ENCODE data around the gene FAM120AOS.

Gene FAM120AOS

DNA sequence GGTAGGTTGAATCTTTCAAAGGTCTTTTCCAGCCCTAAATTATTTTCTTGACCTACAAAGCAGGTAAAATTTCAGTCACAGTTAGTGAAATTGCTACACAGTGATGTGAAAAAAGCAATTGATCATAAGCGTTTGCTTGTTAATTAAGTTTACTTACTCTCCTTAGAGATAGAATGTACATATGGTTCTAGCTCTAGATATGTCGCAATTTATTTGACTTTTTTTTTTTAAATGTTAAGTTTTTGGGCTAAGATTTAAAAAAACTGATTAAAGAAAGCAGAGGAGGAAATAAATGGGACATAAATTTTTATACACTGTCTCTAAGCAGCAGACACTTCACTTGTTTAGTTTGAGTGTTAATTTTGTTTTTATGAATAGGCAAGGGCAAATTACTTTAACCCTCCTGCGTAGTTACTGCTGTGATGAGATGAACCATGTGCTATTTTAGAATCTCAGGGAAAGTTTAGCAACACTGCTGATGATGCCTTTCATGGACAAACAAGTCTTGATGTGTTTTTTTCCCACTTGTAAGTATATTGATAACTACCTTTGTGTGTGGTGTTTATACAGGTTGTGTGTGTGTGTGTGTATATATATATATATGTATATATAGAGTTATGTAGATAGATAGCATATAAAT is 38.3 kb upstream of the FAM120AOS start:
- H3K9me3 ChIP-seq (ENCODE audit: control insufficient read depth, insufficient read depth, low read depth, low read length), result no peaks in the 10 kb centered on the region
- TF ChIP-seq YY2 (tag by site-specific recombination; IDR thresholded peaks at IDR 0.05), result no peak
- no peak overlapping the region for H3K4me3 ChIP-seq (ENCODE audit: low read depth, low read length)
- peaks cover 0 to 40% of the 10 kb centered on the region in 2 experiments; a peak in 2 of 3 replicates for H3K36me3 ChIP-seq (ENCODE audit: control insufficient read depth in 2 of 2, insufficient read depth in 1 of 2, low read length in 2 of 2)
- ChIA-PET POLR2A (no interaction called here), CTCF (interaction anchor here (0.9 kb wide), 1 partner anchor 10 kb away, joined by 3 read pairs; no protein-coding TSS in a partner anchor)
- H3K27ac ChIP-seq (ENCODE audit: extremely low read depth, low read depth, low read length), result no peak overlapping the region
- no peaks in the 10 kb centered on the region for H3K4me1 ChIP-seq (ENCODE audit: control insufficient read depth, insufficient read depth, low read length)

- Histone ChIP-seq H3K4me1 (ENCODE audit: control insufficient read depth, insufficient read depth, low read length) (no peaks in the 10 kb centered on the region), H3K4me3 (ENCODE audit: low read depth, low read length) (no peak overlapping the region), H3K27ac (ENCODE audit: extremely low read depth, low read depth, low read length) (no peak overlapping the region), H3K36me3 (ENCODE audit: control insufficient read depth in 2 of 2, insufficient read depth in 1 of 2, low read length in 2 of 2) (peaks cover 0 to 26% of the 10 kb centered on the region in 2 experiments; a peak in 2 of 3 replicates), H3K9me3 (ENCODE audit: control insufficient read depth, insufficient read depth, low read depth, low read length) (no peaks in the 10 kb centered on the region)
- POLR2A ChIA-PET, result no interaction called here
- CTCF ChIA-PET, result no interaction called here
- TF ChIP-seq, protein P1, sequence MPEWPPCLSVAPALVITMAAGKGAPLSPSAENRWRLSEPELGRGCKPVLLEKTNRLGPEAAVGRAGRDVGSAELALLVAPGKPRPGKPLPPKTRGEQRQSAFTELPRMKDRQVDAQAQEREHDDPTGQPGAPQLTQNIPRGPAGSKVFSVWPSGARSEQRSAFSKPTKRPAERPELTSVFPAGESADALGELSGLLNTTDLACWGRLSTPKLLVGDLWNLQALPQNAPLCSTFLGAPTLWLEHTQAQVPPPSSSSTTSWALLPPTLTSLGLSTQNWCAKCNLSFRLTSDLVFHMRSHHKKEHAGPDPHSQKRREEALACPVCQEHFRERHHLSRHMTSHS (tag by site-specific recombination; IDR thresholded peaks at IDR 0.05), result no peak
- TF ChIP-seq ZNF48 (tag by site-specific recombination; IDR thresholded peaks at IDR 0.05) (no peak), ZNF433 (tag by site-specific recombination; IDR thresholded peaks at IDR 0.05; ENCODE audit: low read depth) (no peak), ZNF529 (tag by site-specific recombination; IDR thresholded peaks at IDR 0.05; ENCODE audit: insufficient replicate concordance) (no peak), ZNF776 (tag by site-specific recombination; IDR thresholded peaks at IDR 0.05; ENCODE audit: borderline replicate concordance) (no peak), ZNF426 (tag by site-specific recombination; IDR thresholded peaks at IDR 0.05) (no peak), PRDM1 (tag by site-specific recombination; IDR thresholded peaks at IDR 0.05) (no peak), ZNF114 (tag by site-specific recombination; IDR thresholded peaks at IDR 0.05) (no peak)
These were observed 34.9 kb upstream of the FAM120AOS start for GRCh38 chr9:93488244-93488643.

DNA sequence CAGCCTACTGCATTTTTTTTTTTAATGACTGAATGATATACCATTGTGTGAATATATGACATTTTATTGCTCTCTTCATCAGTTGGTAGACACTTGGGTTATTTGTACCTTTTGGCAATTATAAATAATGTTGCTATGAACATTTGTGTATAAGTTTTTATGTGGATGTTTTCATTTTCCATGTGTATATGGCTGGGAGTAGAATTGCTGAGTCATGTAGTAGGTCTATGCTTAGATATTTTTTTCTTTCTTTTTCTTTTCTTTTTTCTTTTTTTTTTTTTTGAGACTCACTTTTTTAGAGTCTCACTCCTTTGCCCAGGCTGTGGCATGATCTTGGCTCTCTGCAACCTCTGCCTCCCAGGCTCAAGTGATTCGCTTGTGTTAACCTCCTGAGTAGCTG is 32.9 kb upstream of the FAM120AOS start:
- Histone ChIP-seq H3K27ac (ENCODE audit: extremely low read depth, low read depth, low read length) (no peak overlapping the region), H3K4me3 (ENCODE audit: low read depth, low read length) (no peak overlapping the region), H3K36me3 (ENCODE audit: control insufficient read depth in 2 of 2, insufficient read depth in 1 of 2, low read length in 2 of 2) (peaks cover 0 to 26% of the 10 kb centered on the region in 2 experiments; a peak in 2 of 3 replicates), H3K9me3 (ENCODE audit: control insufficient read depth, insufficient read depth, low read depth, low read length) (no peaks in the 10 kb centered on the region), H3K4me1 (ENCODE audit: control insufficient read depth, insufficient read depth, low read length) (no peaks in the 10 kb centered on the region)
- CTCF ChIA-PET, result interaction anchor here (1.2 kb wide), 1 partner anchor 106 kb away, joined by 3 read pairs; no protein-coding TSS in a partner anchor
- POLR2A ChIA-PET, result no interaction called here
- no peak for TF ChIP-seq IKZF3 (tag by site-specific recombination; IDR thresholded peaks at IDR 0.05)
- TF ChIP-seq ZNF426 (tag by site-specific recombination; IDR thresholded peaks at IDR 0.05), result no peak
- TF ChIP-seq, protein P2, sequence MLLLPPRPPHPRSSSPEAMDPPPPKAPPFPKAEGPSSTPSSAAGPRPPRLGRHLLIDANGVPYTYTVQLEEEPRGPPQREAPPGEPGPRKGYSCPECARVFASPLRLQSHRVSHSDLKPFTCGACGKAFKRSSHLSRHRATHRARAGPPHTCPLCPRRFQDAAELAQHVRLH (tag by site-specific recombination; IDR thresholded peaks at IDR 0.05), result no peak
- TF ChIP-seq ZNF792 (tag by site-specific recombination; IDR thresholded peaks at IDR 0.05), result no peak
- no peak for TF ChIP-seq ZNF664 (tag by site-specific recombination; IDR thresholded peaks at IDR 0.05)
- no peak for TF ChIP-seq ZNF555 (tag by site-specific recombination; conservative IDR thresholded peaks at IDR 0.05)
- TF ChIP-seq, protein P3, sequence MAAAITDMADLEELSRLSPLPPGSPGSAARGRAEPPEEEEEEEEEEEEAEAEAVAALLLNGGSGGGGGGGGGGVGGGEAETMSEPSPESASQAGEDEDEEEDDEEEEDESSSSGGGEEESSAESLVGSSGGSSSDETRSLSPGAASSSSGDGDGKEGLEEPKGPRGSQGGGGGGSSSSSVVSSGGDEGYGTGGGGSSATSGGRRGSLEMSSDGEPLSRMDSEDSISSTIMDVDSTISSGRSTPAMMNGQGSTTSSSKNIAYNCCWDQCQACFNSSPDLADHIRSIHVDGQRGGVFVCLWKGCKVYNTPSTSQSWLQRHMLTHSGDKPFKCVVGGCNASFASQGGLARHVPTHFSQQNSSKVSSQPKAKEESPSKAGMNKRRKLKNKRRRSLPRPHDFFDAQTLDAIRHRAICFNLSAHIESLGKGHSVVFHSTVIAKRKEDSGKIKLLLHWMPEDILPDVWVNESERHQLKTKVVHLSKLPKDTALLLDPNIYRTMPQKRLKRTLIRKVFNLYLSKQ (tag by site-specific recombination; IDR thresholded peaks at IDR 0.05; ENCODE audit: borderline replicate concordance), result no peak
- TF ChIP-seq ZNF423 (tag by site-specific recombination; IDR thresholded peaks at IDR 0.05), result no peak
- TF ChIP-seq SCRT2 (tag by site-specific recombination; IDR thresholded peaks at IDR 0.05), result no peak
- TF ChIP-seq, protein P4, sequence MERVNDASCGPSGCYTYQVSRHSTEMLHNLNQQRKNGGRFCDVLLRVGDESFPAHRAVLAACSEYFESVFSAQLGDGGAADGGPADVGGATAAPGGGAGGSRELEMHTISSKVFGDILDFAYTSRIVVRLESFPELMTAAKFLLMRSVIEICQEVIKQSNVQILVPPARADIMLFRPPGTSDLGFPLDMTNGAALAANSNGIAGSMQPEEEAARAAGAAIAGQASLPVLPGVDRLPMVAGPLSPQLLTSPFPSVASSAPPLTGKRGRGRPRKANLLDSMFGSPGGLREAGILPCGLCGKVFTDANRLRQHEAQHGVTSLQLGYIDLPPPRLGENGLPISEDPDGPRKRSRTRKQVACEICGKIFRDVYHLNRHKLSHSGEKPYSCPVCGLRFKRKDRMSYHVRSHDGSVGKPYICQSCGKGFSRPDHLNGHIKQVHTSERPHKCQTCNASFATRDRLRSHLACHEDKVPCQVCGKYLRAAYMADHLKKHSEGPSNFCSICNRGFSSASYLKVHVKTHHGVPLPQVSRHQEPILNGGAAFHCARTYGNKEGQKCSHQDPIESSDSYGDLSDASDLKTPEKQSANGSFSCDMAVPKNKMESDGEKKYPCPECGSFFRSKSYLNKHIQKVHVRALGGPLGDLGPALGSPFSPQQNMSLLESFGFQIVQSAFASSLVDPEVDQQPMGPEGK (tag by site-specific recombination; IDR thresholded peaks at IDR 0.05), result no peak
- no peak for TF ChIP-seq HOXD13 (CRISPR knock-in tag; IDR thresholded peaks at IDR 0.05; ENCODE audit: borderline replicate concordance)
- TF ChIP-seq ZNF155 (tag by site-specific recombination; IDR thresholded peaks at IDR 0.05), result no peak
- TF ChIP-seq, protein P5, sequence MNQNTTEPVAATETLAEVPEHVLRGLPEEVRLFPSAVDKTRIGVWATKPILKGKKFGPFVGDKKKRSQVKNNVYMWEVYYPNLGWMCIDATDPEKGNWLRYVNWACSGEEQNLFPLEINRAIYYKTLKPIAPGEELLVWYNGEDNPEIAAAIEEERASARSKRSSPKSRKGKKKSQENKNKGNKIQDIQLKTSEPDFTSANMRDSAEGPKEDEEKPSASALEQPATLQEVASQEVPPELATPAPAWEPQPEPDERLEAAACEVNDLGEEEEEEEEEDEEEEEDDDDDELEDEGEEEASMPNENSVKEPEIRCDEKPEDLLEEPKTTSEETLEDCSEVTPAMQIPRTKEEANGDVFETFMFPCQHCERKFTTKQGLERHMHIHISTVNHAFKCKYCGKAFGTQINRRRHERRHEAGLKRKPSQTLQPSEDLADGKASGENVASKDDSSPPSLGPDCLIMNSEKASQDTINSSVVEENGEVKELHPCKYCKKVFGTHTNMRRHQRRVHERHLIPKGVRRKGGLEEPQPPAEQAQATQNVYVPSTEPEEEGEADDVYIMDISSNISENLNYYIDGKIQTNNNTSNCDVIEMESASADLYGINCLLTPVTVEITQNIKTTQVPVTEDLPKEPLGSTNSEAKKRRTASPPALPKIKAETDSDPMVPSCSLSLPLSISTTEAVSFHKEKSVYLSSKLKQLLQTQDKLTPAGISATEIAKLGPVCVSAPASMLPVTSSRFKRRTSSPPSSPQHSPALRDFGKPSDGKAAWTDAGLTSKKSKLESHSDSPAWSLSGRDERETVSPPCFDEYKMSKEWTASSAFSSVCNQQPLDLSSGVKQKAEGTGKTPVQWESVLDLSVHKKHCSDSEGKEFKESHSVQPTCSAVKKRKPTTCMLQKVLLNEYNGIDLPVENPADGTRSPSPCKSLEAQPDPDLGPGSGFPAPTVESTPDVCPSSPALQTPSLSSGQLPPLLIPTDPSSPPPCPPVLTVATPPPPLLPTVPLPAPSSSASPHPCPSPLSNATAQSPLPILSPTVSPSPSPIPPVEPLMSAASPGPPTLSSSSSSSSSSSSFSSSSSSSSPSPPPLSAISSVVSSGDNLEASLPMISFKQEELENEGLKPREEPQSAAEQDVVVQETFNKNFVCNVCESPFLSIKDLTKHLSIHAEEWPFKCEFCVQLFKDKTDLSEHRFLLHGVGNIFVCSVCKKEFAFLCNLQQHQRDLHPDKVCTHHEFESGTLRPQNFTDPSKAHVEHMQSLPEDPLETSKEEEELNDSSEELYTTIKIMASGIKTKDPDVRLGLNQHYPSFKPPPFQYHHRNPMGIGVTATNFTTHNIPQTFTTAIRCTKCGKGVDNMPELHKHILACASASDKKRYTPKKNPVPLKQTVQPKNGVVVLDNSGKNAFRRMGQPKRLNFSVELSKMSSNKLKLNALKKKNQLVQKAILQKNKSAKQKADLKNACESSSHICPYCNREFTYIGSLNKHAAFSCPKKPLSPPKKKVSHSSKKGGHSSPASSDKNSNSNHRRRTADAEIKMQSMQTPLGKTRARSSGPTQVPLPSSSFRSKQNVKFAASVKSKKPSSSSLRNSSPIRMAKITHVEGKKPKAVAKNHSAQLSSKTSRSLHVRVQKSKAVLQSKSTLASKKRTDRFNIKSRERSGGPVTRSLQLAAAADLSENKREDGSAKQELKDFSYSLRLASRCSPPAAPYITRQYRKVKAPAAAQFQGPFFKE (tag by site-specific recombination; IDR thresholded peaks at IDR 0.05; ENCODE audit: borderline replicate concordance), result no peak

Data from HEK293 (cell line).